ENCODE data around the gene CYLD. TPM values are rescaled to one million over a fixed set of nuclear protein-coding genes. Genes with fewer than 3 reads are reported as not detected.
A peak's percentile ranks its signal among the peaks of the same experiment; 100 is the strongest.

CYLD gene
- total and polyA plus RNA-seq, 7 donors = 7.9 to 45.3 (median 29.6) TPM

GRCh38 chr16:50712956-50713355 is 28.9 kb upstream of the CYLD start:
- Histone ChIP-seq H3K4me1 (peaks cover 0 to 14% (median 10%) of the 10 kb centered on the region in 4 donors), H3K4me3 (no peak overlapping the region), H3K36me3 (no peaks in the 10 kb centered on the region), H3K27me3 (no peaks in the 10 kb centered on the region), H3K27ac (no peak overlapping the region), H3K9me3 (no peaks in the 10 kb centered on the region)
- intact Hi-C loops (cut with DNase I) = no loop called here
- DNase-seq = no peak
- WGBS, 2 donors = 76 to 85% methylated on average over 4 of the region's 4 CpGs
- TF ChIP-seq CTCF (IDR thresholded peaks at IDR 0.05) (no peak), EP300 (IDR thresholded peaks at IDR 0.05) (no peak), POLR2A (IDR thresholded peaks at IDR 0.05) (no peak), POLR2AphosphoS5 (IDR thresholded peaks at IDR 0.05) (no peak)

- peaks cover 0 to 5% (median under 1%) of the 10 kb centered on the region in 4 donors for H3K4me1 ChIP-seq
- H3K27me3 ChIP-seq = no peaks in the 10 kb centered on the region
- no peaks in the 10 kb centered on the region for H3K36me3 ChIP-seq
- intact Hi-C loops (cut with DNase I) = no loop called here
- WGBS, 2 donors = 77 to 85% methylated on average over 4 of the region's 4 CpGs
- H3K4me3 ChIP-seq = no peak overlapping the region
- no peak overlapping the region for H3K27ac ChIP-seq
- H3K9me3 ChIP-seq = no peaks in the 10 kb centered on the region
- DNase-seq = no peak
- TF ChIP-seq POLR2A (IDR thresholded peaks at IDR 0.05) (no peak), CTCF (IDR thresholded peaks at IDR 0.05) (no peak), EP300 (IDR thresholded peaks at IDR 0.05) (no peak), POLR2AphosphoS5 (IDR thresholded peaks at IDR 0.05) (no peak)
Measured at GRCh38 chr16:50717091-50717490, 24.8 kb upstream of the CYLD start.

GRCh38 chr16:50717494-50717893 is 24.4 kb upstream of the CYLD start:
- H3K36me3 ChIP-seq = no peaks in the 10 kb centered on the region
- intact Hi-C loops (cut with DNase I) = no loop called here
- WGBS, 2 donors = 90 to 96% methylated on average over 5 of the region's 5 CpGs

GRCh38 chr16:50718061-50718760 is 23.7 kb upstream of the CYLD start:
- DNase-seq = peak; percentile 41
- Histone ChIP-seq H3K27ac (no peak overlapping the region), H3K36me3 (no peaks in the 10 kb centered on the region), H3K27me3 (no peaks in the 10 kb centered on the region), H3K9me3 (no peaks in the 10 kb centered on the region), H3K4me1 (no peaks in the 10 kb centered on the region), H3K4me3 (peak overlapping the region in 1 of 4 donors; percentile 15)
- TF ChIP-seq POLR2AphosphoS5 (IDR thresholded peaks at IDR 0.05) (no peak), CTCF (IDR thresholded peaks at IDR 0.05) (no peak), POLR2A (IDR thresholded peaks at IDR 0.05) (no peak), EP300 (IDR thresholded peaks at IDR 0.05) (no peak)
- WGBS, 2 donors = 80 to 86% methylated on average over 16 of the region's 16 CpGs
- intact Hi-C loops (cut with DNase I) = no loop called here

More at GRCh38 chr16:50717494-50717893, 24.4 kb upstream of the CYLD start:
- H3K4me3 ChIP-seq = no peak overlapping the region
- H3K4me1 ChIP-seq = peaks cover 0 to under 1% (median 0%) of the 10 kb centered on the region in 4 donors
- no peaks in the 10 kb centered on the region for H3K27me3 ChIP-seq
- no peak for TF ChIP-seq POLR2A (IDR thresholded peaks at IDR 0.05)
- TF ChIP-seq POLR2AphosphoS5 (IDR thresholded peaks at IDR 0.05) = no peak
- no peak for TF ChIP-seq CTCF (IDR thresholded peaks at IDR 0.05)
- TF ChIP-seq EP300 (IDR thresholded peaks at IDR 0.05) = no peak
- H3K27ac ChIP-seq = no peak overlapping the region
- H3K9me3 ChIP-seq = no peaks in the 10 kb centered on the region
- no peak for DNase-seq

All from sigmoid colon (tissue), 7 donors.